SK-N-SH treated with all-trans-retinoic acid at 6 μM for 48 hours (cell line): ENCODE data around the gene REV3L.

ENCODE experiments used
- BACH2 ChIP-seq: fragments of 250-450 bp; sonication (Bioruptor Pico); IDR thresholded peaks from 2 replicates; pipeline ENCODE4 v1.9.0; 2021; ENCODE audit warnings: mild to moderate bottlenecking, borderline replicate concordance
- CSRNP3 ChIP-seq: fragments of 250-450 bp; sonication (Bioruptor Pico); IDR thresholded peaks from 2 replicates; pipeline ENCODE4 v1.5.1; 2021; ENCODE audit warnings: mild to moderate bottlenecking, moderate library complexity
- ESRRG ChIP-seq: fragments of 250-450 bp; sonication (Bioruptor Pico); IDR thresholded peaks from 2 replicates; pipeline ENCODE4 v1.6.1; 2021; ENCODE audit warnings: mild to moderate bottlenecking
- PATZ1 ChIP-seq: fragments of 250-450 bp; sonication (Bioruptor Pico); IDR thresholded peaks from 2 replicates; pipeline ENCODE4 v1.8.0; 2020; ENCODE audit warnings: mild to moderate bottlenecking, moderate library complexity, borderline replicate concordance
- POU6F1 ChIP-seq: fragments of 250-450 bp; sonication (Bioruptor Pico); IDR thresholded peaks from 2 replicates; pipeline ENCODE4 v1.8.0; 2021; ENCODE audit warnings: low read depth, mild to moderate bottlenecking, moderate library complexity, borderline replicate concordance
- SNAI2 ChIP-seq: fragments of 250-450 bp; sonication (Bioruptor Pico); IDR thresholded peaks from 2 replicates; pipeline ENCODE4 v1.5.0; 2020; ENCODE audit warnings: mild to moderate bottlenecking, moderate library complexity
- TCF4 ChIP-seq: fragments of 250-450 bp; sonication (Bioruptor Pico); IDR thresholded peaks from 2 replicates; pipeline ENCODE4 v1.8.0; 2021; ENCODE audit warnings: mild to moderate bottlenecking, moderate library complexity, borderline replicate concordance
- ZFP3 ChIP-seq: fragments of 250-450 bp; sonication (Bioruptor Pico); IDR thresholded peaks from 2 replicates; pipeline ENCODE4 v1.5.0; 2020; ENCODE audit warnings: mild to moderate bottlenecking, moderate library complexity
- ZFP30 ChIP-seq: fragments of 450-650 bp; formaldehyde crosslinking; IDR thresholded peaks from 2 replicates; pipeline ENCODE4 v1.5.0; 2022; ENCODE audit warnings: mild to moderate bottlenecking, moderate library complexity
- ZNF70 ChIP-seq: fragments of 450-650 bp; formaldehyde crosslinking; IDR thresholded peaks from 2 replicates; pipeline ENCODE4 v1.5.0; 2020; ENCODE audit warnings: mild to moderate bottlenecking, moderate library complexity
- ZNF8 ChIP-seq: fragments of 450-650 bp; formaldehyde crosslinking; IDR thresholded peaks from 2 replicates; pipeline ENCODE4 v1.5.0; 2020; ENCODE audit warnings: mild to moderate bottlenecking, moderate library complexity

- no peak for TF ChIP-seq PATZ1 (CRISPR knock-in tag)
- no peak for TF ChIP-seq ZFP30 (CRISPR knock-in tag)
- no peak for TF ChIP-seq POU6F1 (CRISPR knock-in tag)
- TF ChIP-seq SNAI2 = no peak
- no peak for TF ChIP-seq TCF4
- no peak for TF ChIP-seq BACH2 (CRISPR knock-in tag)
- no peak for TF ChIP-seq ZFP3 (CRISPR knock-in tag)
- no peak for TF ChIP-seq ZNF70 (CRISPR knock-in tag)
- no peak for TF ChIP-seq ZNF8
- TF ChIP-seq CSRNP3 (CRISPR knock-in tag) = no peak
- TF ChIP-seq ESRRG = no peak
Measured at GRCh38 chr6:111267764-111268333, 215.2 kb downstream of the REV3L start.
